ENCODE results near the gene MAST4.

MAST4 gene

DNA sequence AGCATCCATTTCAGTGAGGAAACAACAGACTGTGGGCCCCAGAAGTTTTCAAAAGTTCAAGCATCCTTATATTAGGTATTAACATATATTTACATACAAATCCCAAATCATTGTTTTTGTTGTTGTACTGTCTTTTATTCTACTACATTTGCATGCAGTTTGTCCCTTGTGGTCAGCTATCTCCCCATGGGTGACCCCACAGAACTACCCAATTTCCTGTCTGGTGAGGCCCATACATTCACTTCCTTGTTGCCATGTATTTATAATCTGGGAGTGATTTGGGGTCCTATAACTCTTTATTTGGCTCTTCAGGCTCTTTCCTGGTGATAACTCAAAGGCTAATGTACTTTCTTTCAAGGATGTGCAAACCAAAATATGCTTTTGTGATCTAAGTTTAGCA lies 603.7 kb downstream of the MAST4 start:
- no peak for DNase-seq (ENCODE audit: low read depth in 1 of 2, low spot score in 1 of 2)

DNA sequence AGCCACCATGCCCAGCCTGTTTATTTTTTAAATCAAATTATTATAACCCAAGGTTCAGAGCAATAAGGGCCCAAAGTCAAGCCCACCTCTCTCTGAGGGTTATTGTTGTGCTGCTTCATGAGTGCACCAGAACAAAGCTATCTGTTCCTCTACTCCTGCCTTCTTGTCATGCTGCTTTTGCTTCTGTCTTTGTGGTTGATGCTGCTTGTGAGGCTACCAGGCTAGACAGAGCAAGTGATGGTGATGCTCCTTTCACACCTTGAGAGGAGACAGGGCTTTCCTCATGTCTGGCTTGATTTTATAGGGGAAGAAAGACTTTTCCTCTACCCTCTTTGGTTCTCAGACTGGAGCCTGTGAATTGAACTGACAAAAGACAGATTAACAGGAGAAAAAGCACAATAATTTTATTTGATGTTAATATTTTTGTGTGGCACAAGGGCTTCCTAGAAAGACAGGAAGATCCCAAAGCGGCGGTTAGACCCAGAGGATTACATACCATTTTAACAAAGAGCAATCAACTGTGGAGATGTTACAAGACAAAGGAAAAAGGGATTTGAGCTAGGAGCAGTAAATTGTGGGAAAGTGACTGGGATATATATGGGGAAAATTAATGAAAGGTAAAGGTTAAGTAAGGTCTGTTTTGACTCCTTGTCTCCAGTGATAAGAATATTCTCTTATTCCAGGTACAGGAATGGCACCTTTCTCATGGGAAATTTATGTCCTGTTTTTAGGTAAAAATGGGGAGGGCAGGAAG lies 604.8 kb downstream of the MAST4 start:
- no peak for DNase-seq (ENCODE audit: low read depth in 1 of 2, low spot score in 1 of 2)

GRCh38 chr5:67201897-67202549 lies 605.8 kb downstream of the MAST4 start:
- DNase-seq (ENCODE audit: low read depth in 1 of 2, low spot score in 1 of 2) = no peak

GRCh38 chr5:67202828-67203227 lies 606.6 kb downstream of the MAST4 start:
- no peak for DNase-seq (ENCODE audit: low read depth in 1 of 2, low spot score in 1 of 2)

- DNase-seq (ENCODE audit: low read depth in 1 of 2, low spot score in 1 of 2) = no peak
Observed at GRCh38 chr5:67203701-67204074, 607.5 kb downstream of the MAST4 start.

GRCh38 chr5:67204821-67205220 lies 608.6 kb downstream of the MAST4 start:
- DNase-seq (ENCODE audit: low read depth in 1 of 2, low spot score in 1 of 2) = no peak

DNA sequence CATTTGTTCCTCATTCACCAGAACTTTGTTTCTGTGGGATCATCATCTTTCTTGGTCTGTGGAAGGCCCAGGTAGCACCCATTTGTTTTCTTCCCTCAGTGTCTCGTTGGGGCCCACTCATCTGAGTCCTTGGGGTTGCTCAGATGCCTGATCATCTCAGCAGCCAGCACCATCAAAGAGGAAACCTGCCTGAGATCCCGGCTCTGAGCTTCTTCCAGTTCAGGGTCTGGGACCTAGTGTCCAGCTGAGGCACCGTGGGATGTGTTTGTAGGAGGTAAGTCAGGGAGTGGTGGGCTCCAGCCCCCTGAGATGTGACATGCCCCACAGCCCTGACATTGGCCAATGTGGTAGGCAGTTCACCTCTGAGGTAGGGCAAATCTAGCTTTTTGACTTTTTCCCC lies 609.8 kb downstream of the MAST4 start:
- no peak for DNase-seq (ENCODE audit: low read depth in 1 of 2, low spot score in 1 of 2)

GRCh38 chr5:67206461-67206860 lies 610.3 kb downstream of the MAST4 start:
- DNase-seq (ENCODE audit: low read depth in 1 of 2, low spot score in 1 of 2) = no peak

GRCh38 chr5:67206929-67207328 lies 610.7 kb downstream of the MAST4 start:
- peak; percentile 56 to 61 for DNase-seq (ENCODE audit: low read depth in 1 of 2, low spot score in 1 of 2)

DNA sequence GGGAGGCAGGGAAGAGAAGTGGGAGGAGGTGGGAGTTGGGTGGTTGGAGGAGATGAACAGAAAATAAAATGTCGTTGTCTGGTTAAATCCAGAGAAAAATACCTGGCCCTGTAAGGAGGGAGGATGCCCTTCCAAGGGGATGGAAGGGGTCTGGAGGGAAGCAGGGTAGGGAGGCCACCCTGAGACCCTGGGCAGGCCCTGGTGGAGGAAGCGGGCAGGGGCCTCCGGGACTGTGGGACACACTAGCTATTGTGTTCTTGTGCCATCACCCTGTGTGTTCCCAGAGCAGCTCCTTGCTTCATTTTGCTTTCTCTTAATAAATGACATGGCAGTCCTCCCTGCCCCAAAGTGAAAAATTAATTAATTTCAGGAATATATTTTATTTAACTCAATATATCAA lies 612.2 kb downstream of the MAST4 start:
- DNase-seq (ENCODE audit: low read depth in 1 of 2, low spot score in 1 of 2) = no peak

DNA sequence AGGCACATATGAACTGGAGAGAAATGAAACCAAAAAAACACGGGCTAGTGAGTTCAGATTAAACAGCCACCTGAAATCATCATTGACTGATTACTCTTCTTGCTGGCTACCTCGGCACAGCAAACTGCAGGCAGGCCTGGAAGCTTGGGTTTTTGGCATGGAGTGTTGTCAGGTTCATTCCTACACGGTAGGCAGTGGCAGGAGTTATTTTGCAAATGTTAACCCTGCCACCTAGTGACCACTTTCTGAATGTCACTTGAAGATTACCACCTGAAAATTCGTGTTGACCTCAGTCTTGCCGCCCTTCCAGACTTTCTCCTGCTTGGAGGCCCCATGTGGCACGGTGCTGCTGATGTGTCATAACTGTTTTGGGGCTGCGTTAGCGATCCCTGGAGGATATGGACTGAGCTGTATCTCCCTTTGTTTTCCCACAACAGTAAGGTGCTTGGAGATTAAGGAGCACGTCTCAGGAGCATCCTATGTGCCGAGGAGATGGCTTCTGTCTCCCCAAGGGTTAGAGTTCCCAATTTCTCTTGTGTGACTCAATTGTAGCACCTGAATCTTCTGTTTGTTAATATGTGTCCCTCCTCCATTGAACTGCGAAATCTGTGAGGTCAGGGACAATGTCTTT lies 613.1 kb downstream of the MAST4 start:
- peak in 1 of 2 donors; percentile 21 for DNase-seq (ENCODE audit: low read depth in 1 of 2, low spot score in 1 of 2)

- DNase-seq (ENCODE audit: low read depth in 1 of 2, low spot score in 1 of 2) = no peak
Observed at GRCh38 chr5:67211926-67212325, 615.7 kb downstream of the MAST4 start.

DNA sequence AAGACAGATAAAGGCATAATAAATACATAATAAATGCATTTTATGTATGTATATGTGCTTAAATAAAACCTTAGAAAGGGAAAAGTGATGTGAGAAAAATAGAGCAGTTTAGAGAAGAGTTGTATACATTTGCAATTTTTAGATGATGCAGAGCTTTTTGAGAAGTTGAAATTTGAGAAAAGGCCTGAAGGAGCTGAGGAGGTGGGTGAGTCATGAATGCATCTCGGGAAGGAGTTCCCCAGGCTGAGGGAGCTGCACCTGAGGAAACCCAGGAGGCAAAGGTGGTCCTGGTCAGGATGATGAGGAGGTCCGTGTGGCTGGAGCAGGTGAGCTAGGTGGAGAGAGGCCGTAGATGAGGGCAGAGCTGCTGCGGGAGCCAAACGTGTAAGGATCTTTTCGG lies 617.8 kb downstream of the MAST4 start:
- DNase-seq (ENCODE audit: low read depth in 1 of 2, low spot score in 1 of 2) = no peak

- no peak for DNase-seq (ENCODE audit: low read depth in 1 of 2, low spot score in 1 of 2)
Observed at GRCh38 chr5:67214707-67215447, 618.7 kb downstream of the MAST4 start.

DNA sequence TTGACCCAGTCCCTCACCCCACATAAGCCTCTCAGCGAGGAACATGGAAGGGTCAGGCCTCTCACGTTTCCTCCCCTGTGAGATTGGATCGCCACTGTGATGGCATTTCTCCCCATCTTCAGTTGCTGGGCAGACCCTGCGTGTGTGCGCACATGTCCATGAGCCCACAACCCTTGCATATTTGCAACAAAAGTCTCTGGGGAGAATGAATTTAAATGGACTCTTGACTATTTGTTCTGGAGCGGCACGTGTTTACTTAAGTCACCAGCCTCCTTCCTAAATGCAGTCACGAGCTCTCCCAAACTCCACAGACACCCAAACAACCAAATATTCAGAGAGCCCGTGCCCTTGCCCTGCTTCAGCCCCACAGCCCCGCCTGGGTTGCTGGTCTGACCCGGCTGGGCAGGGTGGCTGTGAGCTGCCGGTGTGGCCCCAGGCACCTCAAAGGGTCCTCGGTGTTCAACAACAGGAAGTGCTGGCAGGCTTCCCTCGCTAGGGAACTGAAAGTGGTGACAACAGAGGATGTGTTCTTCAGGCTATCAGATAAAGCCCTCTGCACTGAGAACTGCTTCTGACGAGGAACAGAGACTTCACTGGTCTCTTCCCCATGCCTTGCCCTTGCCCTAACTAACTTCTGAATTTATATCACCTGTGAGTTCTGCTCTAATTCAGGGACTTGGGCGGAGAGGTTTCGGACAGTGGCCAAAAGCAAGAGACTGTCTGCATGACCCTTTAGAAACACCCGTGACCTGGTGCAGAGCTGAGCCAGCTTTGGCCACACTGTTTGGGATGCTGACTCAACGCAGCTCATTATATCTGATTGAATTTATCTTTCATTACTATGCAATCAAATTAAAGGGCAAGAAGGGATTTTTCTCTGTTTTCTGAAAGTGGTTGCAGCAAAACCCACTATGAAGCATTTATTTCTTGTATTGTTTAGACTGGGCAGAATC lies 619.6 kb downstream of the MAST4 start:
- DNase-seq (ENCODE audit: low read depth in 1 of 2, low spot score in 1 of 2) = peak; percentile 27 to 52

GRCh38 chr5:67216564-67216963 lies 620.4 kb downstream of the MAST4 start:
- DNase-seq (ENCODE audit: low read depth in 1 of 2, low spot score in 1 of 2) = no peak
